GM18508 (cell line): ENCODE measurements around the gene IL10RA.
"Not testable (repeated sequence)": the region's sequence is repeated elsewhere in the genome, so short reads cannot be mapped to it uniquely, and the experiment has no call there.

Source experiments
- ATAC-seq: cut with Tn5 transposase; IDR thresholded peaks from one replicate; pipeline ENCODE4 v1.9.1; 2021; ENCODE audit warnings: moderate number of reproducible peaks; ENCODE audit not compliant: insufficient read depth, unreplicated experiment

Gene IL10RA

GRCh38 chr11:118004543-118005223 lies 18.5 kb downstream of the IL10RA start:
- ATAC-seq, result no peak

GRCh38 chr11:118005224-118006152 lies 19.3 kb downstream of the IL10RA start:
- no peak for ATAC-seq

GRCh38 chr11:118006153-118006534 lies 19.9 kb downstream of the IL10RA start:
- no peak for ATAC-seq

GRCh38 chr11:118007040-118007439 lies 20.8 kb downstream of the IL10RA start:
- ATAC-seq, result no peak

GRCh38 chr11:118007563-118008270 lies 21.5 kb downstream of the IL10RA start:
- not testable (repeated sequence) for ATAC-seq

- ATAC-seq, result no peak
Observed at GRCh38 chr11:118008271-118008911, 22.2 kb downstream of the IL10RA start.

GRCh38 chr11:118009864-118010737 lies 23.9 kb downstream of the IL10RA start:
- no peak for ATAC-seq

- peak; percentile 52 for ATAC-seq
Observed at GRCh38 chr11:118010738-118011461, 24.7 kb downstream of the IL10RA start.

GRCh38 chr11:118012083-118012669 lies 26.0 kb downstream of the IL10RA start:
- ATAC-seq, result no peak

GRCh38 chr11:118014022-118014421 lies 27.8 kb downstream of the IL10RA start:
- ATAC-seq, result no peak

- no peak for ATAC-seq
Observed at GRCh38 chr11:118015385-118015841, 29.2 kb downstream of the IL10RA start.

- no peak for ATAC-seq
Observed at GRCh38 chr11:118016104-118016503, 29.9 kb downstream of the IL10RA start.

- ATAC-seq, result no peak
Observed at GRCh38 chr11:118017111-118017510, 30.9 kb downstream of the IL10RA start.

GRCh38 chr11:118017631-118018315 lies 31.6 kb downstream of the IL10RA start:
- no peak for ATAC-seq

- ATAC-seq, result no peak
Observed at GRCh38 chr11:118018401-118018800, 32.2 kb downstream of the IL10RA start.

- no peak for ATAC-seq
Observed at GRCh38 chr11:118021146-118021545, 35.0 kb downstream of the IL10RA start.

GRCh38 chr11:118027694-118028093 lies 41.5 kb downstream of the IL10RA start:
- ATAC-seq, result no peak

- ATAC-seq, result no peak
Observed at GRCh38 chr11:118028626-118029025, 42.4 kb downstream of the IL10RA start.
